GM12878 (cell line): ENCODE measurements around the gene CDCA7. TPM values are rescaled to one million over a fixed set of nuclear protein-coding genes. Genes with fewer than 3 reads are reported as not detected.

Experiments
- CBX5 ChIP-seq: sonication (generic); IDR thresholded peaks from 2 replicates; pipeline ENCODE4 v1.6.1; 2016; ENCODE audit warnings: low read depth, moderate library complexity, mild to moderate bottlenecking, inconsistent platforms
- ESRRA ChIP-seq: IDR thresholded peaks from 2 replicates; pipeline ENCODE4 v1.6.1; 2012; ENCODE audit warnings: mild to moderate bottlenecking, low read length, improper control_type of control experiment
- EZH2 ChIP-seq: IDR thresholded peaks from 2 replicates; pipeline ENCODE4 v1.6.1; 2012; ENCODE audit warnings: low read depth, mild to moderate bottlenecking, control low read depth, inconsistent platforms, low read length, borderline replicate concordance; ENCODE audit not compliant: control insufficient read depth
- FOXM1 ChIP-seq: IDR thresholded peaks from 2 replicates; pipeline ENCODE4 v1.6.1; 2012; ENCODE audit warnings: low read depth, mild to moderate bottlenecking, inconsistent platforms, low read length, moderate library complexity
- IKZF2 ChIP-seq, 2 experiments: fragments of 450-650 bp; IDR thresholded peaks; 2 replicates each; pipeline ENCODE4 v1.6.1; 2017; ENCODE audit warnings: mild to moderate bottlenecking in 2 of 2, moderate library complexity in 2 of 2
- IRF3 ChIP-seq: fragments of 450-650 bp; IDR thresholded peaks from 2 replicates; pipeline ENCODE4 v1.6.1; 2014; ENCODE audit warnings: mild to moderate bottlenecking
- IRF4 ChIP-seq: IDR thresholded peaks from 2 replicates; pipeline ENCODE4 v1.6.1; 2011; ENCODE audit warnings: low read depth, low read length
- KAT2A ChIP-seq: conservative IDR thresholded peaks from 2 replicates; pipeline ENCODE4 v1.6.1; 2011; ENCODE audit warnings: low read depth, low read length; ENCODE audit not compliant: control insufficient read depth
- NFIC ChIP-seq: IDR thresholded peaks from 2 replicates; pipeline ENCODE4 v1.6.1; 2012; ENCODE audit warnings: low read depth, mild to moderate bottlenecking, inconsistent platforms, low read length, moderate library complexity
- NFXL1 ChIP-seq: fragments of 450-650 bp; IDR thresholded peaks from 2 replicates; pipeline ENCODE4 v1.6.1; 2017; ENCODE audit warnings: antibody characterized with exemption, mild to moderate bottlenecking, borderline replicate concordance
- NRF1 ChIP-seq: conservative IDR thresholded peaks from 2 replicates; pipeline ENCODE4 v1.6.1; 2011; ENCODE audit warnings: mild to moderate bottlenecking, low read depth, low read length, improper control_type of control experiment
- PML ChIP-seq: IDR thresholded peaks from 2 replicates; pipeline ENCODE4 v1.6.1; 2012; ENCODE audit warnings: low read length, inconsistent platforms
- POLR2AphosphoS2 ChIP-seq: IDR thresholded peaks from 2 replicates; pipeline ENCODE4 v1.6.1; 2011; ENCODE audit warnings: low read depth, mild to moderate bottlenecking, low read length, improper control_type of control experiment, moderate library complexity
- RB1 ChIP-seq: fragments of 450-650 bp; formaldehyde crosslinking; IDR thresholded peaks from 2 replicates; pipeline ENCODE4 v1.6.1; 2017; ENCODE audit warnings: mild to moderate bottlenecking, borderline replicate concordance
- RCOR1 ChIP-seq: conservative IDR thresholded peaks from 2 replicates; pipeline ENCODE4 v1.6.1; 2012; ENCODE audit warnings: low read depth, low read length, improper control_type of control experiment
- SIX5 ChIP-seq: IDR thresholded peaks from 2 replicates; pipeline ENCODE4 v1.6.1; 2011; ENCODE audit warnings: mild to moderate bottlenecking, low read depth, low read length, moderate library complexity; ENCODE audit not compliant: severe bottlenecking
- SMARCA5 ChIP-seq: fragments of 450-650 bp; IDR thresholded peaks from 2 replicates; pipeline ENCODE4 v1.6.1; 2017; ENCODE audit warnings: mild to moderate bottlenecking
- TAF1 ChIP-seq: IDR thresholded peaks from 2 replicates; pipeline ENCODE4 v1.6.1; 2011; ENCODE audit warnings: mild to moderate bottlenecking, low read depth, low read length, borderline replicate concordance
- TCF7 ChIP-seq: IDR thresholded peaks from 2 replicates; pipeline ENCODE4 v1.6.1; 2014; ENCODE audit warnings: antibody characterized with exemption, borderline replicate concordance
- polyA plus RNA-seq, 11 experiments: library from polyadenylated mRNA; depleted of rRNA in 4 of 11; unstranded in 6 of 11; stranded (reverse) in 5 of 11; fragments of >200 nt; fragmentation: Nextera tagmentation in 4 of 11; fragmentation: Illumina TruSeq in 1 of 11; extraction: Ambion mirVana in 4 of 11; extraction: Trizol in 1 of 11; gene quantifications; 1 replicate in 1 of 11; 2 replicates in 10 of 11; pipeline versions ENCODE4 v1.2.1 to v1.2.3, GENCODE V29; 2011 to 2016; ENCODE audit warnings: inconsistent platforms in 2 of 11, missing spikeins in 2 of 11, low read depth in 1 of 11
- total RNA-seq, 4 experiments: library from RNA; depleted of rRNA in 3 of 4; stranded (reverse); fragments of >200 nt in 3 of 4; fragmentation: Illumina TruSeq in 1 of 4; extraction: Trizol in 1 of 4; gene quantifications; 2 replicates each; pipeline versions ENCODE4 v1.2.1 to v1.2.3, GENCODE V29; 2013 to 2021
- TF ChIP-seq, protein P1 (sequence below): IDR thresholded peaks from 2 replicates; pipeline ENCODE4 v1.6.1; 2012; ENCODE audit warnings: improper control_type of control experiment, low read depth, low read length; ENCODE audit not compliant: insufficient replicate concordance
- TF ChIP-seq, protein P2 (sequence below): fragments of 450-650 bp; IDR thresholded peaks from 2 replicates; pipeline ENCODE4 v1.6.1; 2017; ENCODE audit warnings: mild to moderate bottlenecking

Gene CDCA7
- total and polyA plus RNA-seq, 10 of the 15 experiments (the other 5 are each of a cell fraction or from before 2014, with no cell fraction given), result 23.5 to 71.3 (median 40.8) TPM

DNA sequence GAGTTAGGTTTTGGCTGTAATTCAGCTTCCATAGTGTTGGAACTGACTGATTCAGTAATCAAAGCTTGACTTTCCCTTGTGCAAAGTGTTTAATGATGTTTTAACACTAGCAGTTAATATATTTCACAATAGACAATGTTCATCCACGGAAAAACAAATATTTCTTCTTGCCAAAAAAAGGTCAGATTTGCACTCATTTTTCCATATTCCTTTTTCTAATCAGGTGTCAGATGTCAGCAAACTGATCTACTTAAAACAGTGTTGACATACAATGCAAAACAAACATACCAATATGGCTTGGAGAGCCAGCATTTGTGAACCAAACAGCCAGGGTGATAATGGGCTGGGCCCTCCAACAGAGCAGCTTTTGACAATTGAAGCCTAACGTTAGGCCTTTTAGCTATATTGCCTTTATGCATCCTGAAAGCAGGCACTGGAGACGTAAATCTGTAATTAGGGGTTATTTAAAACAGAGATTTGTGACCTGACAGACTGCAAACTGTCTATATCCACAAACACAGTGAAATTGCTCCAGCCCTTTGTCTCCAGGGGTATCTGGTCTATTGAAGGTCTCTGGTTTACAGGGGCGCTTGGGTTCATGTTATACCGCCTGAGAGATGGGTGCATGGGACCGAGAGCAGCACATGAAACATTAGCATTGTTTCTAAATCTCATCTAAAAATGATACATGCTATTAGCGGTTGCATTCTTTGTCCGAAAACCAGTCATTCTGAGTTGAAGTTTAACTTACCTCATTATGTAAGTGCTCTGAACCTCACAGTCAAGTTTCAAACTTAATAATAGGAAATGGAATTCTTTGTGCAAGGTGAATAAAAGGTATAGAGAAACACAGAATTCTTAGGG lies 7.1 kb upstream of the CDCA7 start (continued):
- TF ChIP-seq IRF4 (no peak), FOXM1 (peak; percentile 62; the same call in 1 of the 2 replicates), NRF1 (no peak), NFIC (peak; percentile 75; the same call in 1 of the 2 replicates), CBX5 (no peak), TAF1 (no peak), SIX5 (no peak), ESRRA (no peak), SMARCA5 (no peak), PML (no peak), POLR2AphosphoS2 (no peak), IRF3 (no peak), KAT2A (no peak), EZH2 (no peak), RB1 (no peak), IKZF2 (IDR thresholded peaks at IDR 0.05) (peak; percentile 29 to 63; a peak in 3 of 4 replicates), NFXL1 (no peak), RCOR1 (no peak), TCF7 (no peak)
- TF ChIP-seq, protein P1, sequence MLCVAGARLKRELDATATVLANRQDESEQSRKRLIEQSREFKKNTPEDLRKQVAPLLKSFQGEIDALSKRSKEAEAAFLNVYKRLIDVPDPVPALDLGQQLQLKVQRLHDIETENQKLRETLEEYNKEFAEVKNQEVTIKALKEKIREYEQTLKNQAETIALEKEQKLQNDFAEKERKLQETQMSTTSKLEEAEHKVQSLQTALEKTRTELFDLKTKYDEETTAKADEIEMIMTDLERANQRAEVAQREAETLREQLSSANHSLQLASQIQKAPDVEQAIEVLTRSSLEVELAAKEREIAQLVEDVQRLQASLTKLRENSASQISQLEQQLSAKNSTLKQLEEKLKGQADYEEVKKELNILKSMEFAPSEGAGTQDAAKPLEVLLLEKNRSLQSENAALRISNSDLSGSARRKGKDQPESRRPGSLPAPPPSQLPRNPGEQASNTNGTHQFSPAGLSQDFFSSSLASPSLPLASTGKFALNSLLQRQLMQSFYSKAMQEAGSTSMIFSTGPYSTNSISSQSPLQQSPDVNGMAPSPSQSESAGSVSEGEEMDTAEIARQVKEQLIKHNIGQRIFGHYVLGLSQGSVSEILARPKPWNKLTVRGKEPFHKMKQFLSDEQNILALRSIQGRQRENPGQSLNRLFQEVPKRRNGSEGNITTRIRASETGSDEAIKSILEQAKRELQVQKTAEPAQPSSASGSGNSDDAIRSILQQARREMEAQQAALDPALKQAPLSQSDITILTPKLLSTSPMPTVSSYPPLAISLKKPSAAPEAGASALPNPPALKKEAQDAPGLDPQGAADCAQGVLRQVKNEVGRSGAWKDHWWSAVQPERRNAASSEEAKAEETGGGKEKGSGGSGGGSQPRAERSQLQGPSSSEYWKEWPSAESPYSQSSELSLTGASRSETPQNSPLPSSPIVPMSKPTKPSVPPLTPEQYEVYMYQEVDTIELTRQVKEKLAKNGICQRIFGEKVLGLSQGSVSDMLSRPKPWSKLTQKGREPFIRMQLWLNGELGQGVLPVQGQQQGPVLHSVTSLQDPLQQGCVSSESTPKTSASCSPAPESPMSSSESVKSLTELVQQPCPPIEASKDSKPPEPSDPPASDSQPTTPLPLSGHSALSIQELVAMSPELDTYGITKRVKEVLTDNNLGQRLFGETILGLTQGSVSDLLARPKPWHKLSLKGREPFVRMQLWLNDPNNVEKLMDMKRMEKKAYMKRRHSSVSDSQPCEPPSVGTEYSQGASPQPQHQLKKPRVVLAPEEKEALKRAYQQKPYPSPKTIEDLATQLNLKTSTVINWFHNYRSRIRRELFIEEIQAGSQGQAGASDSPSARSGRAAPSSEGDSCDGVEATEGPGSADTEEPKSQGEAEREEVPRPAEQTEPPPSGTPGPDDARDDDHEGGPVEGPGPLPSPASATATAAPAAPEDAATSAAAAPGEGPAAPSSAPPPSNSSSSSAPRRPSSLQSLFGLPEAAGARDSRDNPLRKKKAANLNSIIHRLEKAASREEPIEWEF, result no peak
- TF ChIP-seq, protein P2, sequence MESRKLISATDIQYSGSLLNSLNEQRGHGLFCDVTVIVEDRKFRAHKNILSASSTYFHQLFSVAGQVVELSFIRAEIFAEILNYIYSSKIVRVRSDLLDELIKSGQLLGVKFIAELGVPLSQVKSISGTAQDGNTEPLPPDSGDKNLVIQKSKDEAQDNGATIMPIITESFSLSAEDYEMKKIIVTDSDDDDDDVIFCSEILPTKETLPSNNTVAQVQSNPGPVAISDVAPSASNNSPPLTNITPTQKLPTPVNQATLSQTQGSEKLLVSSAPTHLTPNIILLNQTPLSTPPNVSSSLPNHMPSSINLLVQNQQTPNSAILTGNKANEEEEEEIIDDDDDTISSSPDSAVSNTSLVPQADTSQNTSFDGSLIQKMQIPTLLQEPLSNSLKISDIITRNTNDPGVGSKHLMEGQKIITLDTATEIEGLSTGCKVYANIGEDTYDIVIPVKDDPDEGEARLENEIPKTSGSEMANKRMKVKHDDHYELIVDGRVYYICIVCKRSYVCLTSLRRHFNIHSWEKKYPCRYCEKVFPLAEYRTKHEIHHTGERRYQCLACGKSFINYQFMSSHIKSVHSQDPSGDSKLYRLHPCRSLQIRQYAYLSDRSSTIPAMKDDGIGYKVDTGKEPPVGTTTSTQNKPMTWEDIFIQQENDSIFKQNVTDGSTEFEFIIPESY, result no peak
